Fibroblast of the aortic adventitia (primary cell): ENCODE measurements around the gene HIKESHI. TPM values are rescaled to one million over a fixed set of nuclear protein-coding genes. Genes with fewer than 3 reads are reported as not detected.

ENCODE experiments used
- DNase-seq: peaks from one replicate; pipeline ENCODE4 v3.0.0-alpha.2; 2010; ENCODE audit warnings: low read depth
- H3K4me3 ChIP-seq: 2 replicates; pipeline ENCODE4 v1.5.1; 2011; ENCODE audit warnings: low read depth, mild to moderate bottlenecking, control low read depth, low read length, moderate library complexity
- CTCF ChIP-seq: IDR thresholded peaks from 2 replicates; pipeline ENCODE4 v1.5.1; 2011; ENCODE audit warnings: mild to moderate bottlenecking, low read length, control low read depth, inconsistent platforms; ENCODE audit not compliant: insufficient read depth
- total RNA-seq: library from RNA; depleted of rRNA; stranded (reverse); fragments of >200 nt; gene quantifications from 2 replicates; pipeline ENCODE4 v1.2.3, GENCODE V29; 2012; ENCODE audit warnings: low replicate concordance

Gene HIKESHI
- 16.8 and 92.2 TPM in 2 replicates for total RNA-seq

GRCh38 chr11:86302092-86302793 is at the start of gene HIKESHI:
TSS of gene HIKESHI (plus strand) at chr11:86302240. CDS start at chr11:86302449, 209 bp downstream.
- DNase-seq = peak; percentile 97
- peak within 1 kb of the TSS; percentile 93 for H3K4me3 ChIP-seq
- TF ChIP-seq CTCF = no peak

GRCh38 chr11:86255896-86256295 is 46.1 kb upstream of the HIKESHI start:
- TF ChIP-seq CTCF = no peak

GRCh38 chr11:86256608-86257007 is 45.4 kb upstream of the HIKESHI start:
- no peak overlapping the region for H3K4me3 ChIP-seq
- no peak for DNase-seq
- no peak for TF ChIP-seq CTCF

More at GRCh38 chr11:86255896-86256295, 46.1 kb upstream of the HIKESHI start:
- H3K4me3 ChIP-seq = no peak overlapping the region
- DNase-seq = no peak

- no peak for DNase-seq
- TF ChIP-seq CTCF = no peak
- no peak overlapping the region for H3K4me3 ChIP-seq
Observed at GRCh38 chr11:86257446-86257845, 44.6 kb upstream of the HIKESHI start.

- H3K4me3 ChIP-seq = no peak overlapping the region
- DNase-seq = no peak
Observed at GRCh38 chr11:86259730-86260129, 42.3 kb upstream of the HIKESHI start.

GRCh38 chr11:86261328-86261727 is 40.7 kb upstream of the HIKESHI start:
- DNase-seq = no peak
- no peak overlapping the region for H3K4me3 ChIP-seq
- no peak for TF ChIP-seq CTCF

More at GRCh38 chr11:86259730-86260129, 42.3 kb upstream of the HIKESHI start:
- TF ChIP-seq CTCF = no peak
